Endothelial cell (in vitro differentiated cells): ENCODE results near the gene SLC10A1. TPM values are rescaled to one million over a fixed set of nuclear protein-coding genes. Genes with fewer than 3 reads are reported as not detected.

ENCODE experiments used
- DNase-seq: peaks from one replicate; pipeline ENCODE4 v3.0.0; 2021; ENCODE audit warnings: low spot score
- H3K27ac Mint-ChIP-seq: one replicate; pipeline ENCODE4 v1.8.0; 2021; ENCODE audit warnings: mixed read lengths, inconsistent platforms; ENCODE audit not compliant: unreplicated experiment
- H3K27me3 Mint-ChIP-seq: one replicate; pipeline ENCODE4 v1.8.0; 2021; ENCODE audit warnings: mild to moderate bottlenecking, moderate library complexity, mixed read lengths, inconsistent platforms; ENCODE audit not compliant: unreplicated experiment
- H3K36me3 Mint-ChIP-seq: one replicate; pipeline ENCODE4 v1.8.0; 2021; ENCODE audit warnings: mild to moderate bottlenecking, low read depth, mixed read lengths, inconsistent platforms; ENCODE audit not compliant: unreplicated experiment
- H3K4me1 Mint-ChIP-seq: one replicate; pipeline ENCODE4 v1.8.0; 2021; ENCODE audit warnings: mild to moderate bottlenecking, mixed read lengths, inconsistent platforms; ENCODE audit not compliant: unreplicated experiment
- H3K4me3 Mint-ChIP-seq: one replicate; pipeline ENCODE4 v1.8.0; 2021; ENCODE audit warnings: mild to moderate bottlenecking, mixed read lengths, inconsistent platforms; ENCODE audit not compliant: unreplicated experiment
- H3K9me3 Mint-ChIP-seq: one replicate; pipeline ENCODE4 v1.8.0; 2021; ENCODE audit warnings: mixed read lengths, inconsistent platforms; ENCODE audit not compliant: unreplicated experiment
- CTCF ChIP-seq: fragments of 200-600 bp; sonication (generic); IDR thresholded peaks from one replicate; pipeline ENCODE4 v1.5.0; 2021; ENCODE audit warnings: antibody characterized with exemption; ENCODE audit not compliant: unreplicated experiment
- total RNA-seq: library from RNA; stranded (reverse); fragmentation: NEBNext Ultra II Directional; extraction: Animal tissue kit (Norgen Biotek cat#: 25700); gene quantifications from one replicate; pipeline ENCODE4 v1.2.1, GENCODE V29; 2021; ENCODE audit not compliant: unreplicated experiment

SLC10A1 gene
- total RNA-seq, 1 donor from 2014 or later, result not detected

GRCh38 chr14:69767369-69767999 lies 29.6 kb downstream of the SLC10A1 start:
- H3K4me1 Mint-ChIP-seq, result peaks cover 25% of the 10 kb centered on the region
- H3K27me3 Mint-ChIP-seq, result peaks cover 23% of the 10 kb centered on the region
- H3K4me3 Mint-ChIP-seq, result peak overlapping the region; percentile 98
- no peaks in the 10 kb centered on the region for H3K9me3 Mint-ChIP-seq
- H3K27ac Mint-ChIP-seq, result peak overlapping the region; percentile 100
- no peak for TF ChIP-seq CTCF
- H3K36me3 Mint-ChIP-seq, result peaks cover 41% of the 10 kb centered on the region
- DNase-seq, result peak; percentile 96

GRCh38 chr14:69766984-69767368 lies 30.1 kb downstream of the SLC10A1 start, which contains the start of gene SRSF5:
SRSF5 (plus strand) TSS chr14:69767142; CDS start chr14:69768157, 1,015 bp downstream.
- peak; percentile 92 for DNase-seq
- H3K36me3 Mint-ChIP-seq, result peaks cover 36% of the 10 kb centered on the region
- peaks cover 25% of the 10 kb centered on the region for H3K4me1 Mint-ChIP-seq
- peak within 1 kb of the TSS; percentile 100 for H3K27ac Mint-ChIP-seq
- peak within 1 kb of the TSS; percentile 98 for H3K4me3 Mint-ChIP-seq
- no peaks in the 10 kb centered on the region for H3K9me3 Mint-ChIP-seq
- H3K27me3 Mint-ChIP-seq, result peaks cover 23% of the 10 kb centered on the region
- no peak for TF ChIP-seq CTCF

GRCh38 chr14:69763761-69764510 lies 33.1 kb downstream of the SLC10A1 start:
- H3K36me3 Mint-ChIP-seq, result peaks cover 12% of the 10 kb centered on the region
- H3K4me3 Mint-ChIP-seq, result peak overlapping the region; percentile 20
- no peak for TF ChIP-seq CTCF
- peaks cover 16% of the 10 kb centered on the region for H3K4me1 Mint-ChIP-seq
- peaks cover 19% of the 10 kb centered on the region for H3K27me3 Mint-ChIP-seq
- no peak for DNase-seq
- no peak overlapping the region for H3K27ac Mint-ChIP-seq
- H3K9me3 Mint-ChIP-seq, result no peaks in the 10 kb centered on the region

GRCh38 chr14:69760810-69761209 lies 36.2 kb downstream of the SLC10A1 start:
- no peak for TF ChIP-seq CTCF
- Mint-ChIP-seq H3K9me3 (no peaks in the 10 kb centered on the region), H3K36me3 (no peaks in the 10 kb centered on the region), H3K27me3 (no peaks in the 10 kb centered on the region), H3K4me3 (no peak overlapping the region), H3K27ac (peak overlapping the region; percentile 52), H3K4me1 (no peaks in the 10 kb centered on the region)
- DNase-seq, result no peak

GRCh38 chr14:69756298-69756697 lies 40.7 kb downstream of the SLC10A1 start:
- DNase-seq, result no peak
- peaks cover 4% of the 10 kb centered on the region for H3K27me3 Mint-ChIP-seq
- no peaks in the 10 kb centered on the region for H3K36me3 Mint-ChIP-seq
- TF ChIP-seq CTCF, result no peak
- H3K4me3 Mint-ChIP-seq, result no peak overlapping the region
- H3K9me3 Mint-ChIP-seq, result no peaks in the 10 kb centered on the region
- H3K27ac Mint-ChIP-seq, result no peak overlapping the region
- no peaks in the 10 kb centered on the region for H3K4me1 Mint-ChIP-seq
